ENCODE data around the gene FBXW4.

DNA sequence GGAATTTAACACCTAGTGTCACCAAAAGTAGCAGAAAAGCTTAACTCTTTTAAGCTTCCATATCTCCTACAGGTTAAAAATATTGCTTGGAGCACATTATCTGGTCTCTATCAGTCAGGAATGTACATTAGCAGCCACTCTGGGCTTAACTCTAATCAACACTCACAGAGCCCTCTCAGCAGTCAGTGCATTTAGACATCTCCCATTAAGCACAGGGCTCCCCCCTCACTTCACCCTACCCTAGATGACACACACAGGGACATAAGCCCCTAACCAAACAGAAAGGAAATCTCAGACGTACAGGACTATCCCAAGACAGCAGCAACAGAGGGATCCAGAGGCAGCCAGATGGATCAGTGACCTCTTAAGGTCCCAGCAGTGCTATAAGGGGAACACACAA lies 26.4 kb downstream of the FBXW4 start:
- TF ChIP-seq POLR2AphosphoS5 (IDR thresholded peaks at IDR 0.05) (no peak), EZH2 (IDR thresholded peaks at IDR 0.05; ENCODE audit: borderline replicate concordance, insufficient read depth, low read length, poor library complexity, severe bottlenecking) (no peak), MXI1 (conservative IDR thresholded peaks at IDR 0.05; ENCODE audit: poor library complexity, severe bottlenecking) (no peak), CTCF (IDR thresholded peaks at IDR 0.05; ENCODE audit: poor library complexity, severe bottlenecking) (no peak)
